IMR-90 (cell line): Measurements from ENCODE around the gene CRYBA4. TPM values are rescaled to one million over a fixed set of nuclear protein-coding genes. Genes with fewer than 3 reads are reported as not detected.

Source experiments
- ATAC-seq: fragments of 200-7000 bp; cut with Tn5 transposase; 2 replicates; pipeline ENCODE4 v1.9.1; 2020; ENCODE audit warnings: low read depth, mild to moderate bottlenecking, moderate library complexity
- BruUV-seq: library from RNA; stranded (reverse); fragments of 400-500 nt; replicated peaks from 2 replicates; lab custom pipeline; 2021; lab: Mats Ljungman, UMichigan
- CTCF ChIA-PET: fragments of 300-600 bp; formaldehyde crosslinking; extraction: SDS; loops from one replicate; lab custom pipeline; 2021; ENCODE audit warnings: antibody characterized with exemption; lab: Yijun Ruan, JAX
- POLR2A ChIA-PET: fragments of 300-600 bp; sonication (Branson Sonifier 250); formaldehyde crosslinking; loops from one replicate; lab custom pipeline; 2022; ENCODE audit warnings: antibody characterized with exemption; ENCODE audit not compliant: unreplicated experiment; lab: Charles Lee
- DNase-seq: peaks from one replicate; pipeline ENCODE4 v3.0.0; 2013
- H2AFZ ChIP-seq: replicated peaks from 2 replicates; pipeline ENCODE3; 2013; ENCODE audit warnings: low read length, mild to moderate bottlenecking; ENCODE audit not compliant: poor library complexity
- H2AK5ac ChIP-seq: 2 replicates; pipeline ENCODE4 v1.6.1; 2013; ENCODE audit warnings: low read depth, low read length, inconsistent platforms
- H2AK9ac ChIP-seq: replicated peaks from 2 replicates; pipeline ENCODE3; 2013; ENCODE audit warnings: mild to moderate bottlenecking, low read depth, low read length, moderate library complexity; ENCODE audit not compliant: poor library complexity
- H2BK120ac ChIP-seq: 2 replicates; pipeline ENCODE4 v1.6.1; 2013; ENCODE audit warnings: low read depth, low read length, inconsistent platforms
- H2BK15ac ChIP-seq: 3 replicates; pipeline ENCODE4 v1.6.1; 2013; ENCODE audit warnings: low read depth, low read length, inconsistent platforms
- H2BK20ac ChIP-seq: 2 replicates; pipeline ENCODE4 v1.6.1; 2013; ENCODE audit warnings: low read depth, mild to moderate bottlenecking, inconsistent platforms, low read length, moderate library complexity
- H2BK5ac ChIP-seq: 2 replicates; pipeline ENCODE4 v1.6.1; 2013; ENCODE audit warnings: mild to moderate bottlenecking, low read depth, low read length, inconsistent platforms; ENCODE audit not compliant: poor library complexity, severe bottlenecking
- H3K14ac ChIP-seq: replicated peaks from 2 replicates; pipeline ENCODE4 v1.6.1; 2013; ENCODE audit warnings: low read depth, low read length, inconsistent platforms
- H3K18ac ChIP-seq: 2 replicates; pipeline ENCODE4 v1.6.1; 2013; ENCODE audit warnings: low read depth, low read length, control low read depth
- H3K23ac ChIP-seq: 2 replicates; pipeline ENCODE4 v1.6.1; 2013; ENCODE audit warnings: low read depth, low read length, inconsistent platforms
- H3K27ac ChIP-seq: 2 replicates; pipeline ENCODE4 v1.5.1; 2013; ENCODE audit warnings: mild to moderate bottlenecking, control low read depth, low read length; ENCODE audit not compliant: insufficient read depth
- H3K27me3 ChIP-seq: 2 replicates; pipeline ENCODE4 v1.6.1; 2013; ENCODE audit warnings: low read length; ENCODE audit not compliant: control insufficient read depth, insufficient read depth
- H3K36me3 ChIP-seq: 2 replicates; pipeline ENCODE4 v1.6.1; 2013; ENCODE audit warnings: low read length, mixed read lengths; ENCODE audit not compliant: control insufficient read depth, insufficient read depth
- H3K4ac ChIP-seq: 2 replicates; pipeline ENCODE4 v1.6.1; 2013; ENCODE audit warnings: low read depth, low read length, inconsistent platforms
- H3K4me1 ChIP-seq: 2 replicates; pipeline ENCODE4 v1.6.1; 2013; ENCODE audit warnings: low read length, mixed read lengths; ENCODE audit not compliant: control insufficient read depth, insufficient read depth
- H3K4me2 ChIP-seq: 2 replicates; pipeline ENCODE4 v1.6.1; 2013; ENCODE audit warnings: low read depth, mild to moderate bottlenecking, control low read depth, low read length, moderate library complexity
- H3K4me3 ChIP-seq: 2 replicates; pipeline ENCODE4 v1.5.1; 2013; ENCODE audit warnings: low read depth, mild to moderate bottlenecking, control low read depth, low read length, moderate library complexity; ENCODE audit not compliant: insufficient read depth
- H3K56ac ChIP-seq: 2 replicates; pipeline ENCODE4 v1.6.1; 2013; ENCODE audit warnings: low read length, inconsistent platforms; ENCODE audit not compliant: insufficient read depth; ENCODE audit errors: extremely low read depth
- H3K79me1 ChIP-seq, 2 experiments: 2 replicates each; pipeline ENCODE4 v1.6.1; 2013; ENCODE audit warnings: low read length in 2 of 2, inconsistent platforms in 1 of 2, low read depth in 1 of 2
- H3K9ac ChIP-seq: 2 replicates; pipeline ENCODE4 v1.6.1; 2013; ENCODE audit warnings: low read depth, low read length, control low read depth
- H3K9me1 ChIP-seq: 2 replicates; pipeline ENCODE4 v1.6.1; 2013; ENCODE audit warnings: low read length, inconsistent platforms; ENCODE audit not compliant: insufficient read depth
- H3K9me3 ChIP-seq: 2 replicates; pipeline ENCODE4 v1.6.1; 2013; ENCODE audit warnings: low read length; ENCODE audit not compliant: control insufficient read depth, insufficient read depth
- H4K20me1 ChIP-seq: 2 replicates; pipeline ENCODE4 v1.6.1; 2013; ENCODE audit warnings: low read length, inconsistent platforms; ENCODE audit not compliant: insufficient read depth
- H4K5ac ChIP-seq: 2 replicates; pipeline ENCODE4 v1.6.1; 2013; ENCODE audit warnings: mild to moderate bottlenecking, low read depth, low read length, control low read depth
- H4K8ac ChIP-seq, 2 experiments: 2 replicates each; pipeline ENCODE4 v1.6.1; 2013; ENCODE audit warnings: low read depth in 2 of 2, low read length in 2 of 2, control low read depth in 1 of 2, inconsistent platforms in 1 of 2
- H4K91ac ChIP-seq: 2 replicates; pipeline ENCODE4 v1.6.1; 2013; ENCODE audit warnings: low read depth, low read length, inconsistent platforms; ENCODE audit not compliant: insufficient read depth
- CTCF ChIP-seq: conservative IDR thresholded peaks from 2 replicates; pipeline ENCODE4 v1.5.1; 2012; ENCODE audit warnings: mild to moderate bottlenecking, low read depth, low read length, improper control_type of control experiment
- FOS ChIP-seq: fragments of 150-350 bp; IDR thresholded peaks from 2 replicates; pipeline ENCODE4 v1.6.1; 2016; ENCODE audit warnings: low read depth, low read length
- MXI1 ChIP-seq: IDR thresholded peaks from 2 replicates; pipeline ENCODE4 v1.6.1; 2012; ENCODE audit warnings: low read depth, mild to moderate bottlenecking, low read length, moderate library complexity, borderline replicate concordance
- RFX5 ChIP-seq: IDR thresholded peaks from 2 replicates; pipeline ENCODE4 v1.8.0; 2012; ENCODE audit warnings: low read depth, mild to moderate bottlenecking, low read length, moderate library complexity
- WGBS, 2 experiments: methylation state at CpG; one replicate each; pipeline versions ENCODE4 v1.1.5 to v1.1.7; 2013; ENCODE audit warnings: missing lambda C conversion rate in 2 of 2; ENCODE audit not compliant: insufficient read length in 1 of 2; ENCODE audit errors: extremely low coverage in 2 of 2; 5-methylcytosine and 5-hydroxymethylcytosine counted together
- dilution Hi-C: fragments of 300-500 bp; cut with HindIII; formaldehyde crosslinking; loops from one replicate; pipeline ENCODE4 v1.14.3; 2018; ENCODE audit warnings: low sequenced_read_pairs; ENCODE audit not compliant: unreplicated experiment
- in situ Hi-C: fragments of 300-500 bp; cut with MboI; formaldehyde crosslinking; loops from 3 replicates; pipeline ENCODE4 v1.14.3; 2019; ENCODE audit warnings: low sequenced_read_pairs, inconsistent platforms, mixed read lengths
- intact Hi-C: fragments of 100-400 bp; cut with micrococcal nuclease; formaldehyde crosslinking; loops from 2 replicates; pipeline ENCODE4 v1.10.0; 2022
- polyA plus RNA-seq, 3 experiments: library from polyadenylated mRNA; depleted of rRNA; stranded (reverse); fragments of >200 nt; gene quantifications; 2 replicates each; pipeline ENCODE4 v1.2.3, GENCODE V29; 2012; ENCODE audit warnings: low replicate concordance in 1 of 3
- total RNA-seq: library from RNA; depleted of rRNA; stranded (reverse); fragments of >200 nt; gene quantifications from 2 replicates; pipeline ENCODE4 v1.2.3, GENCODE V29; 2012

The CRYBA4 gene
- total and polyA plus RNA-seq, 2 of the 4 experiments (the other 2 are of a cell fraction): not detected

DNA sequence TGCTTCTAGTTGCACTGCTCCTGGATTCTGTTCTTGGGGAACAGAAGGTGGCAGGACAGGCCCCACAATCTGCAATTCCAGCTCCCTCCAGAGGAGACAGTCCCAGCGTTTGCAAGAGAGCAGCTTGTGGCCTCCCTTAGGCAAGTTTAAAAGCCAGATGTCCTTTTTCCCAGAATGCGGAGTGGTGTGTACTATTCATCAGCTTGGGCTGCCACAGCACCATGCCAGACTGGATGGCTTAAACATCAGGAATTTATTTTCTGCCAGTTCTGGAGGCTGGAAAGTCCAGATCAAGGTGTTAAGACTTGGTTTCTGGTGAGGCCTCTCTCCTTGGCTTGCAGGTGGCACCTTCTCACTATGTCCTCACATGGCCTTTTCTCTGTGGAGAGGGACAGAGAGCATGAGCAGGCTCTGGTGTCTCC, 47.3 kb downstream of the CRYBA4 start:
- 0 out of 2 replicates have a peak, but pooled peaks cover 3% of the 10 kb centered on the region for H4K20me1 ChIP-seq
- ATAC-seq (peak; percentile 11), DNase-seq (peak; percentile 63)
- ChIA-PET POLR2A (no interaction called here), CTCF (interaction anchor here (0.7 kb wide), 1 partner anchor 304 kb away, joined by 3 read pairs; no protein-coding TSS in a partner anchor)
- in situ Hi-C loops: no loop called here
- no peak overlapping the region for H3K4me3 ChIP-seq
- H2AFZ ChIP-seq: peak overlapping the region; percentile 26
- no peak overlapping the region for H2BK15ac ChIP-seq
- 67% methylated on average over 1 of the region's 2 CpGs; no CpG with 5 or more reads in 1 of the 2 experiments for WGBS, 2 experiments
- H3K23ac ChIP-seq: no peak overlapping the region
- H3K79me1 ChIP-seq: peaks cover 8 to 10% of the 10 kb centered on the region in 2 experiments; a peak in 3 of 4 replicates
- no peak overlapping the region for H3K18ac ChIP-seq
- H3K27ac ChIP-seq: no peak overlapping the region
- intact Hi-C loops: loop anchor here (5.0 kb wide), 1 partner anchor 272 kb away; no protein-coding TSS in a partner anchor
- H3K4ac ChIP-seq: no peak overlapping the region
- no peaks in the 10 kb centered on the region for H3K36me3 ChIP-seq
- no peak overlapping the region for H2BK120ac ChIP-seq
- no peak overlapping the region for H3K9ac ChIP-seq
- H2BK5ac ChIP-seq: no peak overlapping the region
- H3K4me2 ChIP-seq: no peak overlapping the region
- H3K14ac ChIP-seq: no peak overlapping the region
- no peak overlapping the region for H2AK5ac ChIP-seq
- no peaks in the 10 kb centered on the region for H3K9me3 ChIP-seq
- H4K5ac ChIP-seq: no peak overlapping the region
- no peak overlapping the region for H4K91ac ChIP-seq
- BruUV-seq: no TSS peak
- no peaks in the 10 kb centered on the region for H3K27me3 ChIP-seq
- H3K56ac ChIP-seq: no peak overlapping the region
- H3K9me1 ChIP-seq: peaks cover 10% of the 10 kb centered on the region
- no peak overlapping the region for H2BK20ac ChIP-seq
- TF ChIP-seq MXI1 (no peak), CTCF (peak; percentile 42), FOS (no peak), RFX5 (no peak)
- no peak overlapping the region for H4K8ac ChIP-seq
- H2AK9ac ChIP-seq: peak overlapping the region; percentile 15
- peaks cover 14% of the 10 kb centered on the region for H3K4me1 ChIP-seq
- dilution Hi-C loops: no loop called here
